ENCODE results near the gene CDC14C. TPM values are rescaled to one million over a fixed set of nuclear protein-coding genes. Genes with fewer than 3 reads are reported as not detected.

The CDC14C gene
- total RNA-seq, 8 experiments from 2014 or later, result 0.11 to 0.33 (median 0.24) TPM; not detected in 4

GRCh38 chr7:48933549-48934085, 9.3 kb downstream of the CDC14C start:
- 0 to 100% (median 58%) methylated on average over 1 to 3 of the region's 3 CpGs for WGBS, 10 experiments
- Histone ChIP-seq H3K27ac (no peak overlapping the region), H3K4me3 (no peak overlapping the region), H3K4me1 (replicated peaks in 1 of 2) (peaks cover 6 to 14% of the 10 kb centered on the region in 2 donors)
- peak in 2 of 8 experiments; percentile 12 to 95 for ATAC-seq (replicated peaks in 6 of 8)
- in situ Hi-C loops (cut with MboI; ENCODE audit: low pct_unique_long_range_greater_than_20kb in 2 of 9, low sequenced_read_pairs in 9 of 9, unreplicated experiment in 9 of 9), result no loop called here

GRCh38 chr7:48938539-48939295, 14.4 kb downstream of the CDC14C start:
- 0 to 100% (median 82%) methylated on average over 2 to 4 of the region's 4 CpGs for WGBS, 10 experiments
- peaks cover 9 to 12% of the 10 kb centered on the region in 2 donors for H3K4me1 ChIP-seq (replicated peaks in 1 of 2)
- H3K4me3 ChIP-seq, result no peak overlapping the region

GRCh38 chr7:48943279-48943990, 19.1 kb downstream of the CDC14C start:
- in situ Hi-C loops (cut with MboI; ENCODE audit: low pct_unique_long_range_greater_than_20kb in 2 of 9, low sequenced_read_pairs in 9 of 9, unreplicated experiment in 9 of 9), result no loop called here
- ATAC-seq (replicated peaks in 6 of 8), result no peak
- peaks cover 5 to 8% of the 10 kb centered on the region in 2 donors for H3K4me1 ChIP-seq (replicated peaks in 1 of 2)
- 8 to 94% (median 60%) methylated on average over 1 to 3 of the region's 3 CpGs; no CpG with 5 or more reads in 1 of the 10 experiments for WGBS, 10 experiments
- no peak overlapping the region for H3K4me3 ChIP-seq
- no peak overlapping the region for H3K27ac ChIP-seq

More at GRCh38 chr7:48938539-48939295, 14.4 kb downstream of the CDC14C start:
- ATAC-seq (replicated peaks in 6 of 8), result no peak
- in situ Hi-C loops (cut with MboI; ENCODE audit: low pct_unique_long_range_greater_than_20kb in 2 of 9, low sequenced_read_pairs in 9 of 9, unreplicated experiment in 9 of 9), result no loop called here
- no peak overlapping the region for H3K27ac ChIP-seq

GRCh38 chr7:48955916-48956315, 31.6 kb downstream of the CDC14C start:
- in situ Hi-C loops (cut with MboI; ENCODE audit: low pct_unique_long_range_greater_than_20kb in 2 of 9, low sequenced_read_pairs in 9 of 9, unreplicated experiment in 9 of 9), result no loop called here
- ATAC-seq (replicated peaks in 6 of 8), result no peak
- Histone ChIP-seq H3K4me3 (no peak overlapping the region), H3K27ac (no peak overlapping the region), H3K4me1 (replicated peaks in 1 of 2) (peaks cover 0 to 11% of the 10 kb centered on the region in 2 donors)

DNA sequence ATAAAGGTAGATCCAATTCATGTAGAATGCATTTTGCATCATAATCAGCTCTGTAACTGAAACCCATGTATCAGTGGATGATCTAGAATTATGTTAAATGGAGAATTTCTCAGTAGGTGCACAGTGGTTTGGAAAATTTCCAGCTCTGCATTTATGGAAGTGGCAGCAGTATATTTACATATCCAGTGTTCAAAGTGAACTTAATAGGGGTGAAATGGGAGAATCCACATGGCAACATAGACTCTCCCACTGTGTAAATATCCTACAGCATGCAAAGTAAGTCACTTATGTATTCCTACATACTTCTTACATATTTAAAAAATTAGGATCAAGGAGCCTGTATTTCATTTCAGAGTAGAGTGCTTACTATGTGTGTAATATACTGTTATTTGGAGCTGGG, 35.3 kb downstream of the CDC14C start:
- Histone ChIP-seq H3K27ac (no peak overlapping the region), H3K4me3 (no peak overlapping the region), H3K4me1 (replicated peaks in 1 of 2) (peaks cover 0 to 23% of the 10 kb centered on the region in 2 donors)
- peak in 5 of 8 experiments; percentile 30 to 98 (median 39) for ATAC-seq (replicated peaks in 6 of 8)
- in situ Hi-C loops (cut with MboI; ENCODE audit: low pct_unique_long_range_greater_than_20kb in 2 of 9, low sequenced_read_pairs in 9 of 9, unreplicated experiment in 9 of 9), result no loop called here

DNA sequence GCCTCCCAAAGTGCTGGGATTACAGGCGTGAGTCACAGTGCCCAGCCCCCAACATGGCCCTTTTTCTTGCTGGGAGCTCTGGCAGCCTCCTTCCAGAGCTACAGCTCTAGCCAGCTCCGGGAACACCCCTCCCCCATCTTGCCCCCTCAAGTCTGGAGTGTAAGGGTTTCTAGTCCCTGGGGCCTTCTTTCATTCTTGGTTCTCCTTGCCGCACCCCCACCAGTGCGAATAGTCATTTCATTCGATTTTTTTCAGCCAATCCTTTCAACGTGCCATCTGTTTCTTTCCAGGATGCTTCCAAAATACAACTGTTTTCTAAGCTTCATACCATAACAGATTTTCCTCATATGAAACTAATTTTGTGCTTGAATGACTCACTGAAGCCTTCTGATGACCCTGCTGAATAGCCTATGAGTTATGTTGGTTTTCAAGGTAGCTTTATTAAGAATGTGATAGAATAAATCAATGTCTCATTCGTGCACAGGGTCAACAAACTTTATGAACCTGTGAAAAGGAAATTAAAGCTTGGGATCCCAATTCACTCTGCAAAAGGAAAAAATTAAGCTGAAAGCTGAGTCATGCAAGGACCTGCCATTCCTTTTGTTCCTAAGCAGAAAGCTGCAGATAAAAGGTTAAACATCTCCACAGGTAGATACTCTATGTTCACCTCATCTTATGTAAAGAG, 38.6 kb downstream of the CDC14C start:
- 0 to 73% (median 50%) methylated on average over 1 to 5 of the region's 7 CpGs; no CpG with 5 or more reads in 1 of the 10 experiments for WGBS, 10 experiments
- H3K4me3 ChIP-seq, result no peak overlapping the region
- H3K4me1 ChIP-seq (replicated peaks in 1 of 2), result peaks cover 0 to 23% of the 10 kb centered on the region in 2 donors
- H3K27ac ChIP-seq, result no peak overlapping the region
- in situ Hi-C loops (cut with MboI; ENCODE audit: low pct_unique_long_range_greater_than_20kb in 2 of 9, low sequenced_read_pairs in 9 of 9, unreplicated experiment in 9 of 9), result no loop called here
- peak in 3 of 8 experiments; percentile 39 to 59 (median 52) for ATAC-seq (replicated peaks in 6 of 8)

GRCh38 chr7:48964074-48964473, 39.7 kb downstream of the CDC14C start:
- 0 to 100% (median 90%) methylated on average over 2 to 3 of the region's 3 CpGs for WGBS, 10 experiments
- no peak overlapping the region for H3K27ac ChIP-seq
- no peak for ATAC-seq (replicated peaks in 6 of 8)
- H3K4me1 ChIP-seq (replicated peaks in 1 of 2), result peaks cover 0 to 13% of the 10 kb centered on the region in 2 donors
- H3K4me3 ChIP-seq, result no peak overlapping the region
- in situ Hi-C loops (cut with MboI; ENCODE audit: low pct_unique_long_range_greater_than_20kb in 2 of 9, low sequenced_read_pairs in 9 of 9, unreplicated experiment in 9 of 9), result no loop called here

- no peaks in the 10 kb centered on the region for H3K4me1 ChIP-seq (replicated peaks in 1 of 2)
- no peak overlapping the region for H3K27ac ChIP-seq
- in situ Hi-C loops (cut with MboI; ENCODE audit: low pct_unique_long_range_greater_than_20kb in 2 of 9, low sequenced_read_pairs in 9 of 9, unreplicated experiment in 9 of 9), result no loop called here
- ATAC-seq (replicated peaks in 6 of 8), result no peak
- no peak overlapping the region for H3K4me3 ChIP-seq
- 0 to 100% (median 67%) methylated on average over 1 of the region's 1 CpG; no CpG with 5 or more reads in 3 of the 10 experiments for WGBS, 10 experiments
Measured at GRCh38 chr7:48971173-48971572, 46.8 kb downstream of the CDC14C start.

GRCh38 chr7:48976253-48976652, 51.9 kb downstream of the CDC14C start:
- WGBS, 10 experiments, result 0 to 100% (median 70%) methylated on average over 1 to 5 of the region's 5 CpGs; no CpG with 5 or more reads in 2 of the 10 experiments
- in situ Hi-C loops (cut with MboI; ENCODE audit: low pct_unique_long_range_greater_than_20kb in 2 of 9, low sequenced_read_pairs in 9 of 9, unreplicated experiment in 9 of 9), result no loop called here
- no peak for ATAC-seq (replicated peaks in 6 of 8)
- Histone ChIP-seq H3K27ac (no peak overlapping the region), H3K4me3 (no peak overlapping the region), H3K4me1 (replicated peaks in 1 of 2) (no peaks in the 10 kb centered on the region)

- 16 to 100% (median 83%) methylated on average over 1 to 5 of the region's 5 CpGs for WGBS, 10 experiments
- no peak for ATAC-seq (replicated peaks in 6 of 8)
- in situ Hi-C loops (cut with MboI; ENCODE audit: low pct_unique_long_range_greater_than_20kb in 2 of 9, low sequenced_read_pairs in 9 of 9, unreplicated experiment in 9 of 9), result no loop called here
- H3K4me3 ChIP-seq, result no peak overlapping the region
- no peak overlapping the region for H3K27ac ChIP-seq
- no peaks in the 10 kb centered on the region for H3K4me1 ChIP-seq (replicated peaks in 1 of 2)
Measured at GRCh38 chr7:48976850-48977249, 52.5 kb downstream of the CDC14C start.

Measured in motor neuron (in vitro differentiated cells).